HG02763 (cell line): ENCODE data around the gene MROH2B.

ENCODE experiments used
- ATAC-seq: cut with Tn5 transposase; IDR thresholded peaks from one replicate; pipeline ENCODE4 v1.9.1; 2021; ENCODE audit warnings: mild to moderate bottlenecking, moderate library complexity; ENCODE audit not compliant: unreplicated experiment

The MROH2B gene

DNA sequence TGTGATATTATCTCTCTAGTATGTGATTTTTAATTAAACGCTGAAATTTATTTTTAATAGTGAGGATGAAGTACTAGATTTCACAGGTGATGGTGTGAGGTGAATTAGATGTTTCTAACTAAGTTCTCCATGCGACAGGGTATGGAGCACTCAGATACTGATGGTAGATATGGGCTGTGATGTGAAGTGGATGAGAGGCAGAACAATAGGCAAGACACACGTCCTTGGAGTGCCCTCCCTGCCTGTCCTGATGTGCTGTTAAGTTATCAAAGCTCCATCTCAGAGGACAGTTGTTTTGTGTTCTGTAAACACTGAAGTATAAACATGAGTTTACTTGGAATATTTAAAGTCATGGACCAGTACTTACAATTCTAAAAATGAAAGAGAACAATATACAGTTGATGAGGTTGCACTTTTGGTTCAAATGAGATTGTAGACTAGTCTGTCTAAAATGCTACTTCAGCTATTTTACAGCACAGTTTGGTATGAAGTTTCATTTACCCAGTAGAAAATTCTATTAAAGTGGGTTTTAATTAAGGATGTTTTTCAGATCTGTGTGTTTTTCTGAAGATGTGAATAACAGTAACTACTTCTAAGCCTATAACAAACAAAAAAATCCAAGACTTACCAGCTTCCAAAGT lies 97.7 kb downstream of the MROH2B start:
- ATAC-seq, result no peak

DNA sequence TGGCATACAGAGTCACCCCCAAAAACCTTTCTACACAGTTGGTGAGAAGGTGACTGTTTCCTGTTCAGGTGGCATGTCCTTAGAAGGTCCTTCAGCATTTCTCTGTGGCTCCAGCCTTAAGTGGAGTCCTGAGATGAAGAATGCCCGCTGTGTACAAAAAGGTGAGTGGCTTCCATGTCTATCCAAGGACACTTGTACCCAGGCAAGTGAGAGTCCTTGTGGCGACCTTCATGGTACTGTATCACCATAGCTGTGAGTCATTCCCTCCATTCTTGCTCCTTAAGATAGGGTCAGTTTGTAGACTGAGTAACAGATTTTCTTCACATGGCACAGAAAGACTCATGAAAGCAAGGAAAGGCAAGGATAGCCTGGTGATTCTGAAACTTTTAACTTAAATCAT lies 98.7 kb downstream of the MROH2B start:
- no peak for ATAC-seq

GRCh38 chr5:40962207-40962955 lies 108.8 kb downstream of the MROH2B start:
- ATAC-seq, result no peak

DNA sequence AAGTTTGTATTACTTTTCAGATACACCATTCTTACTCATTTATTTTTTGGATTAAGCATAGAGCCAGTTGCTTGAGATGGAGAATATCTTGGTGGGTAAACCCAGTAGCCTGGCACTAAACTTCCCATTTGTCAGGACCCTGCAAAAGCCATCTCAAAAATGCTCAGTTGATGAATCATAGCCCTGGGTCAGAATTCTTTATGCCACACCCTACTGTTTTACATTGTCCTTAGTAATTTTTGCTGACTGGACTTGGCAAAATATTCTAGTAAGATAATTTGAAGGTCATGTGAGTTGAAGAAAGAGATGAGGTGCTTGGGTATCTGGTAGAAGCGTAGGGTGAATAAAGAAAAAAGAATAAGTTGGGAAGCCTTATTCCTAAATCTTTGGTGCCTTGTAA lies 111.1 kb downstream of the MROH2B start:
- ATAC-seq, result no peak

GRCh38 chr5:40958811-40959210 lies 112.3 kb downstream of the MROH2B start:
- ATAC-seq, result no peak

GRCh38 chr5:40957048-40957447 lies 114.1 kb downstream of the MROH2B start:
- no peak for ATAC-seq

DNA sequence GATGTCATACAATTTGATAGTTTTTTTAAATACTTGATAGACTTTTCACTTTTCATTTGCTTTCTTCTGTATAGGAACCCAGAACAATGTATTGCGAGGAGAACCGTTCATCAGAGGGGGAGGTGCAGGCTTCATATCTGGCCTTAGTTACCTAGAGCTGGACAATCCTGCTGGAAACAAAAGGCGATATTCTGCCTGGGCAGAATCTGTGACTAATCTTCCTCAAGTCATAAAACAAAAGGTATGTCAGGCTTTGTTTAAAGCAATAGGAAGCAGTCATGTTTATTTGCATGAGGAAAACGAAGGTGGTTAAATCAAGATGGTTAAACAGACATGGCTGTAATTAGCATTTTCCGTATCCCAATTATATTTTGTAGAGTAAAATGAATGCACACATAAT lies 115.8 kb downstream of the MROH2B start:
- ATAC-seq, result no peak
